Psoas muscle (tissue), 8 donors: ENCODE measurements around the gene KLHL36. TPM values are rescaled to one million over a fixed set of nuclear protein-coding genes. Genes with fewer than 3 reads are reported as not detected.

Source experiments
- ATAC-seq, 4 donors: fragments of 200-7000 bp; cut with Tn5 transposase; one replicate each; pipeline ENCODE4 v1.9.1; 2020; ENCODE audit warnings: moderate library complexity in 3 of 4, mild to moderate bottlenecking in 2 of 4
- DNase-seq, 2 donors: peaks; one replicate each; pipeline ENCODE4 v3.0.0-alpha.2; 2020
- H3K27ac ChIP-seq: fragments of 200-600 bp; one replicate; pipeline ENCODE4 v1.8.0; 2022
- H3K27me3 ChIP-seq, 3 donors: fragments of 200-600 bp in 1 of 3; one replicate each; pipeline versions ENCODE4 v1.6.1 to v1.8.0; 2013 to 2022; ENCODE audit warnings: low read length in 2 of 3, mild to moderate bottlenecking in 2 of 3, moderate library complexity in 1 of 3; ENCODE audit not compliant: insufficient read depth in 3 of 3
- H3K36me3 ChIP-seq, 2 donors: fragments of 200-600 bp in 1 of 2; one replicate each; pipeline versions ENCODE4 v1.6.1 to v1.8.0; 2013 to 2022; ENCODE audit warnings: low read depth in 1 of 2, mild to moderate bottlenecking in 1 of 2, moderate library complexity in 1 of 2; ENCODE audit not compliant: insufficient read depth in 1 of 2
- H3K4me1 ChIP-seq: fragments of 200-600 bp; one replicate; pipeline ENCODE4 v1.8.0; 2022
- H3K4me3 ChIP-seq: fragments of 200-600 bp; one replicate; pipeline ENCODE4 v1.8.0; 2022; ENCODE audit warnings: mild to moderate bottlenecking
- H3K9me3 ChIP-seq: fragments of 200-600 bp; one replicate; pipeline ENCODE4 v1.8.0; 2022
- CTCF ChIP-seq: fragments of 200-600 bp; IDR thresholded peaks from one replicate; pipeline ENCODE4 v1.8.0; 2022; ENCODE audit warnings: antibody characterized with exemption
- WGBS, 3 donors: extraction: QIAGEN DNeasy Blood & Tissue Kit; methylation state at CpG; one replicate each; pipeline versions ENCODE4 v1.1.6 to v1.1.7; 2013; 5-methylcytosine and 5-hydroxymethylcytosine counted together
- intact Hi-C, 2 donors: fragments of 100-400 bp; cut with DNase I; formaldehyde crosslinking; loops; one replicate each; pipeline versions ENCODE4 v1.11.0 to v1.14.2; 2022
- polyA plus RNA-seq, 3 donors: library from polyadenylated mRNA; stranded (reverse); fragments of 200-250 nt; gene quantifications; one replicate each; pipeline ENCODE4 v1.2.3, GENCODE V29; 2013
- total RNA-seq, 4 donors: library from RNA; stranded (reverse); fragmentation: NEBNext Ultra II Directional in 2 of 4; extraction: Animal tissue kit (Norgen Biotek cat#: 25700) in 2 of 4; gene quantifications; one replicate each; pipeline versions ENCODE4 v1.2.1 to v1.2.4, GENCODE V29; 2021 to 2023
- donor health status: healthy with polysubstance abuse.
- donor health status: DM: no; HTN: no; CAD: no; lungs with moderate emphysema.
- donor health status: Bipolar disorder and iron deficiency.
- donor health status: healthy.
- donor health status: DM: yes; HTN: yes; CAD: no.
- donor health status: DM: no; HTN: no; CAD: no.
- donor health status: DM: no; HTN: no; CAD: no.
- donor health status: DM: yes; HTN: yes; CAD: no.

Gene KLHL36
- total and polyA plus RNA-seq, 7 donors: 5.9 to 19.3 (median 13.1) TPM

- no peak for TF ChIP-seq CTCF
- Histone ChIP-seq H3K27me3 (peaks cover 0 to 16% (median 0%) of the 10 kb centered on the region in 3 donors), H3K27ac (no peak overlapping the region), H3K4me1 (no peaks in the 10 kb centered on the region), H3K4me3 (no peak overlapping the region), H3K36me3 (no peaks in the 10 kb centered on the region), H3K9me3 (no peaks in the 10 kb centered on the region)
- DNase-seq: no peak
- WGBS, 3 donors: 89 to 91% (median 89%) methylated on average over 14 of the region's 14 CpGs
- intact Hi-C loops: no loop called here
- ATAC-seq: no peak
These were observed 42.0 kb upstream of the KLHL36 start for GRCh38 chr16:84606081-84606875.

GRCh38 chr16:84607061-84607460 lies 41.2 kb upstream of the KLHL36 start:
- WGBS, 3 donors: 97 to 98% (median 97%) methylated on average over 13 of the region's 13 CpGs
- ATAC-seq: no peak

GRCh38 chr16:84607694-84608093 lies 40.6 kb upstream of the KLHL36 start:
- intact Hi-C loops: no loop called here
- peaks cover 0 to 22% (median 0%) of the 10 kb centered on the region in 3 donors for H3K27me3 ChIP-seq
- no peak overlapping the region for H3K27ac ChIP-seq
- no peaks in the 10 kb centered on the region for H3K9me3 ChIP-seq
- WGBS, 3 donors: 84 to 90% (median 88%) methylated on average over 7 of the region's 7 CpGs
- no peak for DNase-seq
- no peaks in the 10 kb centered on the region for H3K36me3 ChIP-seq
- H3K4me3 ChIP-seq: no peak overlapping the region
- ATAC-seq: peak in 1 of 4 donors; percentile 35
- no peak for TF ChIP-seq CTCF
- no peaks in the 10 kb centered on the region for H3K4me1 ChIP-seq

More at GRCh38 chr16:84607061-84607460, 41.2 kb upstream of the KLHL36 start:
- no peak for DNase-seq
- intact Hi-C loops: no loop called here
- no peak overlapping the region for H3K4me3 ChIP-seq
- H3K9me3 ChIP-seq: no peaks in the 10 kb centered on the region
- no peak overlapping the region for H3K27ac ChIP-seq
- no peaks in the 10 kb centered on the region for H3K4me1 ChIP-seq
- H3K27me3 ChIP-seq: peaks cover 0 to 20% (median 0%) of the 10 kb centered on the region in 3 donors
- H3K36me3 ChIP-seq: no peaks in the 10 kb centered on the region
- TF ChIP-seq CTCF: no peak

- TF ChIP-seq CTCF: no peak
- Histone ChIP-seq H3K27me3 (peaks cover 0 to 24% (median 0%) of the 10 kb centered on the region in 3 donors), H3K4me1 (no peaks in the 10 kb centered on the region), H3K4me3 (no peak overlapping the region), H3K27ac (no peak overlapping the region), H3K36me3 (no peaks in the 10 kb centered on the region), H3K9me3 (no peaks in the 10 kb centered on the region)
- 90 to 94% (median 92%) methylated on average over 6 of the region's 6 CpGs for WGBS, 3 donors
- DNase-seq (no peak), ATAC-seq (no peak)
- intact Hi-C loops: no loop called here
These were observed 40.0 kb upstream of the KLHL36 start for GRCh38 chr16:84608282-84608681.
